ENCODE measurements around the gene GOLGA6L7.

GOLGA6L7 gene

GRCh38 chr15:28891588-28891987 lies 43.1 kb upstream of the GOLGA6L7 start:
- no peak for TF ChIP-seq CTCF (IDR thresholded peaks at IDR 0.05)

GRCh38 chr15:28890711-28891495 lies 42.5 kb upstream of the GOLGA6L7 start:
- no peak for TF ChIP-seq CTCF (IDR thresholded peaks at IDR 0.05)

GRCh38 chr15:28889346-28889745 lies 40.9 kb upstream of the GOLGA6L7 start:
- TF ChIP-seq CTCF (IDR thresholded peaks at IDR 0.05) = no peak

- no peak for TF ChIP-seq CTCF (IDR thresholded peaks at IDR 0.05)
Observed at GRCh38 chr15:28888900-28889299, 40.5 kb upstream of the GOLGA6L7 start.

- no peak for TF ChIP-seq CTCF (IDR thresholded peaks at IDR 0.05)
Observed at GRCh38 chr15:28888302-28888894, 40.0 kb upstream of the GOLGA6L7 start.

- no peak for TF ChIP-seq CTCF (IDR thresholded peaks at IDR 0.05)
Observed at GRCh38 chr15:28887339-28888174, 39.1 kb upstream of the GOLGA6L7 start.

GRCh38 chr15:28886431-28887338 lies 38.2 kb upstream of the GOLGA6L7 start:
- no peak for TF ChIP-seq CTCF (IDR thresholded peaks at IDR 0.05)
